OCI-LY7 (cell line): ENCODE data around the gene S100A8. TPM values are rescaled to one million over a fixed set of nuclear protein-coding genes. Genes with fewer than 3 reads are reported as not detected.

Experiments
- BruUV-seq: library from RNA; stranded (reverse); fragments of 400-500 nt; replicated peaks from 2 replicates; lab custom pipeline; 2021; lab: Mats Ljungman, UMichigan
- CTCF ChIA-PET: fragments of 300-600 bp; sonication (Branson Sonifier 250); formaldehyde crosslinking; loops from one replicate; lab custom pipeline; 2022; ENCODE audit warnings: antibody characterized with exemption; ENCODE audit not compliant: unreplicated experiment; lab: Charles Lee
- POLR2A ChIA-PET: fragments of 300-600 bp; sonication (Branson Sonifier 250); formaldehyde crosslinking; loops from one replicate; lab custom pipeline; 2022; ENCODE audit warnings: antibody characterized with exemption; lab: Charles Lee
- DNase-seq: peaks from one replicate; pipeline ENCODE4 v3.0.0-alpha.2; 2015; ENCODE audit warnings: low spot score
- H2AFZ ChIP-seq: fragments of 200-600 bp; sonication (generic), shearing (Covaris generic); 2 replicates; pipeline ENCODE4 v1.6.1; 2014; ENCODE audit warnings: mild to moderate bottlenecking, antibody characterized with exemption, low read length, moderate library complexity
- H3K27ac ChIP-seq: fragments of 200-600 bp; sonication (generic); 2 replicates; pipeline ENCODE4 v1.5.1; 2014; ENCODE audit warnings: mixed run types, low read depth, mild to moderate bottlenecking, moderate library complexity, low read length, inconsistent platforms; ENCODE audit not compliant: poor library complexity, severe bottlenecking
- H3K36me3 ChIP-seq: fragments of 200-600 bp; sonication (generic); 2 replicates; pipeline ENCODE4 v1.6.1; 2014; ENCODE audit warnings: mild to moderate bottlenecking, antibody characterized with exemption, low read length, moderate library complexity, mixed read lengths; ENCODE audit not compliant: insufficient read depth
- H3K4me1 ChIP-seq: fragments of 200-600 bp; sonication (generic); 2 replicates; pipeline ENCODE4 v1.5.1; 2014; ENCODE audit warnings: mild to moderate bottlenecking, low read length; ENCODE audit not compliant: insufficient read depth, poor library complexity, severe bottlenecking
- H3K4me2 ChIP-seq: fragments of 200-600 bp; sonication (generic); 2 replicates; pipeline ENCODE4 v1.6.1; 2014; ENCODE audit warnings: mild to moderate bottlenecking, low read length
- H3K4me3 ChIP-seq: fragments of 200-600 bp; sonication (generic); 2 replicates; pipeline ENCODE4 v1.5.1; 2014; ENCODE audit warnings: mild to moderate bottlenecking, low read depth, low read length; ENCODE audit not compliant: poor library complexity, severe bottlenecking
- H3K79me2 ChIP-seq: fragments of 200-600 bp; sonication (generic); 2 replicates; pipeline ENCODE4 v1.6.1; 2016; ENCODE audit warnings: low read depth, mild to moderate bottlenecking, low read length, moderate library complexity, mixed read lengths; ENCODE audit not compliant: insufficient read depth
- H3K9me2 ChIP-seq: fragments of 200-600 bp; sonication (generic); 2 replicates; pipeline ENCODE4 v1.6.1; 2016; ENCODE audit warnings: mild to moderate bottlenecking, low read length, mixed read lengths; ENCODE audit not compliant: insufficient read depth
- H3K9me3 ChIP-seq: fragments of 200-600 bp; sonication (generic); 2 replicates; pipeline ENCODE4 v1.6.1; 2014; ENCODE audit warnings: mild to moderate bottlenecking, mixed run types, low read length, mixed read lengths
- H4K20me1 ChIP-seq: fragments of 200-600 bp; sonication (generic); 2 replicates; pipeline ENCODE4 v1.6.1; 2014; ENCODE audit warnings: mild to moderate bottlenecking, antibody characterized with exemption, low read length, moderate library complexity, mixed read lengths; ENCODE audit not compliant: insufficient read depth
- CTCF ChIP-seq: fragments of 200-600 bp; sonication (generic); conservative IDR thresholded peaks from 2 replicates; pipeline ENCODE4 v1.5.1; 2014; ENCODE audit warnings: mild to moderate bottlenecking, antibody characterized with exemption, low read length, moderate library complexity, mixed read lengths
- EZH2phosphoT487 ChIP-seq: fragments of 200-600 bp; sonication (generic); IDR thresholded peaks from 2 replicates; pipeline ENCODE4 v1.6.1; 2018; ENCODE audit warnings: low read depth, borderline replicate concordance, mild to moderate bottlenecking, mixed run types, antibody characterized with exemption, low read length, moderate library complexity, mixed read lengths
- intact Hi-C: fragments of 100-400 bp; cut with micrococcal nuclease; formaldehyde crosslinking; loops from one replicate; pipeline ENCODE4 v1.10.0; 2022; ENCODE audit not compliant: unreplicated experiment
- total RNA-seq, 2 experiments: library from RNA; depleted of rRNA in 1 of 2; stranded (reverse); fragments of >200 nt in 1 of 2; shearing (Covaris generic) in 1 of 2; gene quantifications; 2 replicates each; pipeline ENCODE4 v1.2.3, GENCODE V29; 2014 to 2022

S100A8 gene
- total RNA-seq, 2 experiments from 2014 or later, result not detected

GRCh38 chr1:153360592-153361479 is 30.0 kb downstream of the S100A8 start:
- no peaks in the 10 kb centered on the region for H3K4me1 ChIP-seq
- no peaks in the 10 kb centered on the region for H3K79me2 ChIP-seq
- POLR2A ChIA-PET, result no interaction called here
- H2AFZ ChIP-seq, result no peak overlapping the region
- no peaks in the 10 kb centered on the region for H3K36me3 ChIP-seq
- H3K27ac ChIP-seq, result no peak overlapping the region
- no peak for DNase-seq
- CTCF ChIA-PET, result no interaction called here
- H3K9me3 ChIP-seq, result no peaks in the 10 kb centered on the region
- BruUV-seq, result no TSS peak
- intact Hi-C loops, result no loop called here
- H4K20me1 ChIP-seq, result no peaks in the 10 kb centered on the region
- H3K4me2 ChIP-seq, result no peak overlapping the region
- H3K4me3 ChIP-seq, result no peak overlapping the region
- H3K9me2 ChIP-seq, result no peaks in the 10 kb centered on the region
- no peak for TF ChIP-seq EZH2phosphoT487
- TF ChIP-seq CTCF, result no peak

GRCh38 chr1:153360190-153360589 is 30.7 kb downstream of the S100A8 start:
- TF ChIP-seq EZH2phosphoT487, result no peak
- no peak for TF ChIP-seq CTCF
- ChIA-PET CTCF (no interaction called here), POLR2A (no interaction called here)
- no peaks in the 10 kb centered on the region for H3K79me2 ChIP-seq
- H2AFZ ChIP-seq, result no peak overlapping the region
- no peak overlapping the region for H3K4me2 ChIP-seq
- DNase-seq, result no peak
- H3K9me3 ChIP-seq, result no peaks in the 10 kb centered on the region
- no peaks in the 10 kb centered on the region for H4K20me1 ChIP-seq
- no peaks in the 10 kb centered on the region for H3K9me2 ChIP-seq
- intact Hi-C loops, result no loop called here
- H3K4me3 ChIP-seq, result no peak overlapping the region
- H3K36me3 ChIP-seq, result no peaks in the 10 kb centered on the region
- no peak overlapping the region for H3K27ac ChIP-seq
- H3K4me1 ChIP-seq, result no peaks in the 10 kb centered on the region
- BruUV-seq, result no TSS peak

GRCh38 chr1:153359241-153359640 is 31.6 kb downstream of the S100A8 start:
- intact Hi-C loops, result loop anchor here (10.0 kb wide), 1 partner anchor 386 kb away; no protein-coding TSS in a partner anchor

More at GRCh38 chr1:153359241-153359640, 31.6 kb downstream of the S100A8 start:
- no peaks in the 10 kb centered on the region for H3K79me2 ChIP-seq
- H3K4me1 ChIP-seq, result no peaks in the 10 kb centered on the region
- ChIA-PET POLR2A (no interaction called here), CTCF (no interaction called here)
- no peaks in the 10 kb centered on the region for H3K9me3 ChIP-seq
- no TSS peak for BruUV-seq
- H4K20me1 ChIP-seq, result no peaks in the 10 kb centered on the region
- TF ChIP-seq EZH2phosphoT487, result no peak
- TF ChIP-seq CTCF, result no peak
- H3K4me2 ChIP-seq, result no peak overlapping the region
- H3K27ac ChIP-seq, result no peak overlapping the region
- no peaks in the 10 kb centered on the region for H3K36me3 ChIP-seq
- DNase-seq, result no peak
- H3K9me2 ChIP-seq, result no peaks in the 10 kb centered on the region
- no peak overlapping the region for H3K4me3 ChIP-seq
- no peak overlapping the region for H2AFZ ChIP-seq
